Body of pancreas (tissue), 4 donors: ENCODE results near the gene NECTIN3.

Experiments used
- POLR2A ChIP-seq, 3 donors: fragments of 450-650 bp; IDR thresholded peaks; one replicate each; pipeline ENCODE4 v1.6.1; 2016; ENCODE audit warnings: antibody characterized with exemption in 3 of 3, mild to moderate bottlenecking in 2 of 3
- TF ChIP-seq, protein P1 (sequence below), 7 experiments: fragments of 450-650 bp in 4 of 7; fragments of 200-600 bp in 3 of 7; sonication (generic) in 3 of 7; IDR thresholded peaks; one replicate each; pipeline ENCODE4 v1.5.1; 2016 to 2019; ENCODE audit warnings: antibody characterized with exemption in 7 of 7

DNA sequence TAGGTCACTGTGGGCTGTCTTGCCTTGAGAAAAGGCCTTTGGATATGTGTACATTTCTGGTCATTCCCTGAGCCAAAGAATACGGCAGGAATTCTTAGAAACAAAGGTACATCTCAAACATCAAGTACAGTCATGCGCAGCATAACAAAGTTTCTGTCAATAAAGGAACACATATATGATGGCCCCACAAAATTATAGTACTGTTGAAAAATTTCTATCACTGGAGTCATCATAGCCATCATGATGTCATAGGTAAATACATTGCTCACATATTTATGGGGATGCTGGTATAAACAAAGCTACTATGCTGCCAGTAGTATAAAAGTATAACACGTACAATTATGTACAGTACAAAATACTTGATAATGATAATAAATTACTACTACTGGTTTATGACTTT, 38.9 kb upstream of the NECTIN3 start:
- TF ChIP-seq, protein P1, sequence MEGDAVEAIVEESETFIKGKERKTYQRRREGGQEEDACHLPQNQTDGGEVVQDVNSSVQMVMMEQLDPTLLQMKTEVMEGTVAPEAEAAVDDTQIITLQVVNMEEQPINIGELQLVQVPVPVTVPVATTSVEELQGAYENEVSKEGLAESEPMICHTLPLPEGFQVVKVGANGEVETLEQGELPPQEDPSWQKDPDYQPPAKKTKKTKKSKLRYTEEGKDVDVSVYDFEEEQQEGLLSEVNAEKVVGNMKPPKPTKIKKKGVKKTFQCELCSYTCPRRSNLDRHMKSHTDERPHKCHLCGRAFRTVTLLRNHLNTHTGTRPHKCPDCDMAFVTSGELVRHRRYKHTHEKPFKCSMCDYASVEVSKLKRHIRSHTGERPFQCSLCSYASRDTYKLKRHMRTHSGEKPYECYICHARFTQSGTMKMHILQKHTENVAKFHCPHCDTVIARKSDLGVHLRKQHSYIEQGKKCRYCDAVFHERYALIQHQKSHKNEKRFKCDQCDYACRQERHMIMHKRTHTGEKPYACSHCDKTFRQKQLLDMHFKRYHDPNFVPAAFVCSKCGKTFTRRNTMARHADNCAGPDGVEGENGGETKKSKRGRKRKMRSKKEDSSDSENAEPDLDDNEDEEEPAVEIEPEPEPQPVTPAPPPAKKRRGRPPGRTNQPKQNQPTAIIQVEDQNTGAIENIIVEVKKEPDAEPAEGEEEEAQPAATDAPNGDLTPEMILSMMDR (IDR thresholded peaks at IDR 0.05): no peak
- no peak for TF ChIP-seq POLR2A (IDR thresholded peaks at IDR 0.05)
